Measurements from ENCODE around the gene ERC2.

ERC2 gene

GRCh38 chr3:55630280-55630920 lies 837.9 kb downstream of the ERC2 start:
- no peak for DNase-seq

- no peak for DNase-seq
Observed at GRCh38 chr3:55629432-55629831, 838.8 kb downstream of the ERC2 start.

DNA sequence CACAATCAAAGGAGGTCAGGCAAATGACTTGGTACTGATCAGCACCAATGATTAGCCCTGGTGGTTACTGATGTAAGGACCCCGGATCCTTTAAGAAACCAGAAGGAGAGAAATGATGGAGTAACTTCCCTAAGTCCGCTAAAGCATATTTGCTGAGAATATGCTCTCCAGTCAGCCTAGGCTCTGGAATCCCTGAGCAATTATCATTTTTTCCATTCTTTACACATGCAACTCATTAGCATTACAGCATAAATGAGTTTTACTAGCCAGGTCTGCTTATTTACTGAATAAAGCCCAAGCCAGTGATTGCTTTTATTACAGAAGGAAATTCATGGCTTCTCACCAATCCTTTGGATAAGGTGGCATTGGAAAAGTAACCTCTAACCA lies 842.0 kb downstream of the ERC2 start:
- no peak for DNase-seq

DNA sequence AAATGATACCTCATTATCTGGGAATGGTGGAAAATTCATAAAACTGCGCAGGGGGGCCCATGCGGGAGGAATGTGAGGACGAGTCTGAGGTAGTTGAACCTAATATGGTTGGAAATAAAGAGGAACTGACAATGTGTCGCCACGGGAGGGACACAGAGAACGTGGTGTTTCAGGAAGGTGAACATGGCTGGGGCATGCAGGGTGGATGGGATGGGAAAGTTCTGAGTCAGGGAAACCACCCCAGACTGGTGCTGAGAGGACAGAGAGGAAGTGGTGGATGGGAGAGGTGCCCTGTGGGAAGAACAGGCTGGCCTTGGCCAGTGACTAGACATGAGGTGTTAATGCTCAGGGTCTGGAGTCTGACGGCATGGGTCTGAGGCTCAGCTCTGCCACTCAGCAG lies 844.0 kb downstream of the ERC2 start:
- no peak for DNase-seq

GRCh38 chr3:55623786-55624185 lies 844.5 kb downstream of the ERC2 start:
- DNase-seq, result no peak

- DNase-seq, result no peak
Observed at GRCh38 chr3:55622733-55623132, 845.5 kb downstream of the ERC2 start.

DNA sequence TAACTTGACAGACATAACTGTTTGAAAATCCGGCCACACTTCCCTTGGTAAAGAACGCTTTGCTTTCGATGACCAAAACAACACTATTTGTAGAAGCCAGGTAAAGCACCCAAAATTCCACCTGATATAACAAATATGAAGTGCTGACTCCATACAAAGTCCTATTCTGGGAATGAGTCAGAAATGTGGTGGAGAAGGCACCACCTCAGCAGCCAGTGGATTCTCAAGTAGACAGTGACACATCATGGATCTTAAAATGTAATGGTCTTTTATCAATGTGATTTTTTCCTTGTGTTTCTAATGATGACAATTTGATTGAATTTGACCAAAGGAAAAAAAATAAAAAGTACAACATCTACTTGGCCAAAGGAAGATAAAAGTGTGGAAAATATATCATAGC lies 846.2 kb downstream of the ERC2 start:
- no peak for DNase-seq

GRCh38 chr3:55621648-55622047 lies 846.6 kb downstream of the ERC2 start:
- DNase-seq, result no peak

- no peak for DNase-seq
Observed at GRCh38 chr3:55621026-55621422, 847.2 kb downstream of the ERC2 start.

GRCh38 chr3:55620351-55621025 lies 847.8 kb downstream of the ERC2 start:
- no peak for DNase-seq

- DNase-seq, result no peak
Observed at GRCh38 chr3:55619046-55619808, 849.0 kb downstream of the ERC2 start.

DNA sequence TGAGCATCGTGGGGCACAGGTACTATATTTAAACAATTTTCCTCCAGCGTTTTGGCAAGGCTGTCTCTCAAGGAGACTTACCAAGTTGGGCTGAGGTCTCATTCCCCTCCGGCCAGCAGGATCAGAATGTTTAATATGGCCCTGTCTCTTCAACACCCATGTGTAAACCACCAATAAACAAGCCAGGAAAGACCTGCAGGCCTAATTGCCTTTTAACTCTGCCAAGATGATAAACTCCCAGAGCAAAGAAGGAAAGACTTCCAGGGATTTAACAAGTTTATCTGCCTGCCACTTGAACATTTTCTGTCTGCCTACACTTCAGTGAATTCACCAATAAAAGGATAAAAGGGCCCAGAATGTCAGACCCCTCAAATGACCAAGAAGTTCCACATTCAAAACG lies 850.9 kb downstream of the ERC2 start:
- no peak for DNase-seq

- DNase-seq, result no peak
Observed at GRCh38 chr3:55616803-55617202, 851.5 kb downstream of the ERC2 start.

- DNase-seq, result no peak
Observed at GRCh38 chr3:55615694-55616295, 852.5 kb downstream of the ERC2 start.

- no peak for DNase-seq
Observed at GRCh38 chr3:55615039-55615693, 853.1 kb downstream of the ERC2 start.

GRCh38 chr3:55611121-55611520 lies 857.1 kb downstream of the ERC2 start:
- DNase-seq, result no peak

DNA sequence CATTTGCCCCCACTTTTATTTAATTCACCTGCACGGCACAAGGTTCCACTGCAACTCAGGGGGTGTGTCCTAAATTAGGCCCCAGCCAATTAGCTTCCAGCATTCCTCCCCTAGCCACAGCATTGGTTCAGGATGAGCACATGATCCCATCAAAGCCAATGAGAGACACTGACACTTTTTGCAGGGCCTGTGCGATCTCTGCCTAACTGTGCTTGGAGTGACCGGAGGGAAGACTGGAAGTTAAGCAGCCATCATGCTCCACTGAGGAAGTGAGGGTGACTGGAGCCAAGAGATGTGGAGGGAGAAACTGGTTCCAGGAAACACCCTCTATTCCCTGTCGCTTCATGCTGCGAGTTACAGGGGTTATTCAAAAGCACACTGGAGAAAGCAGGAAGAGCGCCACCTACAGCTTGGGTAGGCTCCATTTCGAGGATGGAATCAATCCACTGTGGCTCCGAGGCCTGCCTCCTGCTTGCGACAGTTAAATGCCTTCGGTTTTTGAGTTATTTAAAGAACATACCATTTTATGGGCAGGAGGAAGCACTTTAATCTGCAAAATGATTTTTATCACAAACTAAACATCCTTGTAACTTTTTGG lies 858.9 kb downstream of the ERC2 start:
- DNase-seq, result no peak

GRCh38 chr3:55608301-55608937 lies 859.8 kb downstream of the ERC2 start:
- no peak for DNase-seq

DNA sequence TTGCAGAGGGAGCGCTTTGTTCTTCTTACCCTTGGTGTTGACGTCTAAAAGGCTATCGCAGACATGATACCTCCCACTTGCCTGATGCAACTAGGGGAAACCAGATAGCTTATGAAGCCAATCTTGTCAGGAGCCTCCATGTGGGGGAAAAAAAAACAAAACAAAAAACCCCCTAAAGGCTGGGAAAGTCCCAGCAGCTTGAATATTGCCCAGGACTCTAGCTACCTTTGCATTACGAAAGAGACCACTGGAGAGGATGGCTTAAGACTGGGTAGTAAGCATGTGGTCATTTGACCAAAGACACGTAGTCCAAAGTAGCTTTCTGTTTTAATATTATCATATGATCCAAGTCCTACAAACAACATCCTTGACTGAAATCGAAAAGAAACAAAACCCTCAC lies 860.4 kb downstream of the ERC2 start:
- DNase-seq, result no peak

GRCh38 chr3:55607175-55607574 lies 861.1 kb downstream of the ERC2 start:
- no peak for DNase-seq

- no peak for DNase-seq
Observed at GRCh38 chr3:55605443-55606236, 862.6 kb downstream of the ERC2 start.

All from activated CD4-positive, alpha-beta T cell treated with anti-CD3 and anti-CD28 coated beads for 4 hours (primary cell).